Hematopoietic multipotent progenitor cell treated with erythropoietin and hydrocortisone succinate and interleukin-3 and kit ligand, for 15 days (in vitro differentiated cells): ENCODE data around the gene SWI5.
"Not testable (repeated sequence)": the region's sequence is repeated elsewhere in the genome, so short reads cannot be mapped to it uniquely, and the experiment has no call there.

Experiments
- DNase-seq: peaks from one replicate; pipeline ENCODE4 v3.0.0-alpha.2; 2015; ENCODE audit warnings: low spot score

The SWI5 gene

GRCh38 chr9:128276008-128276573 is at the start of gene SWI5:
SWI5 (plus strand) TSS chr9:128276276.
- DNase-seq, result peak; percentile 100

- DNase-seq, result no peak
Measured at GRCh38 chr9:128226412-128226801, 49.7 kb upstream of the SWI5 start.

- DNase-seq, result not testable (repeated sequence)
Measured at GRCh38 chr9:128230897-128231296, 45.2 kb upstream of the SWI5 start.

- DNase-seq, result no peak
Measured at GRCh38 chr9:128231638-128232527, 44.2 kb upstream of the SWI5 start.

- no peak for DNase-seq
Measured at GRCh38 chr9:128232528-128233428, 43.3 kb upstream of the SWI5 start.

- DNase-seq, result no peak
Measured at GRCh38 chr9:128233817-128234406, 42.2 kb upstream of the SWI5 start.

- DNase-seq, result no peak
Measured at GRCh38 chr9:128242124-128242523, 34.0 kb upstream of the SWI5 start.

- DNase-seq, result no peak
Measured at GRCh38 chr9:128242828-128243214, 33.3 kb upstream of the SWI5 start.

GRCh38 chr9:128243215-128244018 is 32.7 kb upstream of the SWI5 start:
- DNase-seq, result no peak

GRCh38 chr9:128244091-128244836 is 31.8 kb upstream of the SWI5 start:
- DNase-seq, result no peak

GRCh38 chr9:128244837-128245231 is 31.2 kb upstream of the SWI5 start:
- DNase-seq, result no peak

GRCh38 chr9:128245421-128246151 is 30.5 kb upstream of the SWI5 start:
- no peak for DNase-seq

- no peak for DNase-seq
Measured at GRCh38 chr9:128246471-128246870, 29.6 kb upstream of the SWI5 start.

GRCh38 chr9:128247226-128247803 is 28.8 kb upstream of the SWI5 start:
- DNase-seq, result no peak

GRCh38 chr9:128249558-128249907 is 26.5 kb upstream of the SWI5 start:
- DNase-seq, result peak; percentile 13

GRCh38 chr9:128249908-128250838 is 25.9 kb upstream of the SWI5 start:
- peak; percentile 91 for DNase-seq

GRCh38 chr9:128250839-128251731 is 25.0 kb upstream of the SWI5 start:
- no peak for DNase-seq

GRCh38 chr9:128251732-128252100 is 24.4 kb upstream of the SWI5 start:
- no peak for DNase-seq
